Activated CD4-positive, CD25-positive, alpha-beta regulatory T cell treated with anti-CD3 and anti-CD28 coated beads, Interleukin-2, amount 50 U/mL, for 16 hours (primary cell): ENCODE data around the gene MAPKAPK2.

Experiments used
- DNase-seq: peaks from one replicate; pipeline ENCODE4 v3.0.0-alpha.2; 2020; ENCODE audit warnings: low read depth, low spot score

Gene MAPKAPK2

GRCh38 chr1:206682111-206682510 lies 2.6 kb upstream of the MAPKAPK2 start:
- no peak for DNase-seq

DNA sequence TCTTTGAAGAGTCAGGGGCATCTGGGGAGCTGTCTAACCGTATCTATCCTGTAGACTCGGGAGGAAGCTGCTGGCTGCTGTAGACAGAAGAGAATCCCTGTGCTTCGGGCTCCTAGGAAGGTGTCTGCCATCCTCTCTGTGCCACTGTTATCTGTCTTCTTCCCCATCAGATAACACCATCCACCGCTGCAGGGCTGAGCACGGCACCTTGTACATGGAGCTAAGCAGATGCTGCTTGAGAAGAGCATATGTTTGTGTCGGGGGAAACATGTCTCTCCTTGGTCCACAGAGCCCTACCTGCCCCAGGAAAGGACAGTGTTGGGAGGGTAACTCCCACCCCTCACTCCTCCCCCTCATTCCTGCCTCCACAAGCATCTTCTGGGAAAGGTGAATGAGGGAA lies 1.4 kb upstream of the MAPKAPK2 start:
- DNase-seq, result no peak

- no peak for DNase-seq
These were observed 702 bp upstream of the MAPKAPK2 start for GRCh38 chr1:206684003-206684402.

DNA sequence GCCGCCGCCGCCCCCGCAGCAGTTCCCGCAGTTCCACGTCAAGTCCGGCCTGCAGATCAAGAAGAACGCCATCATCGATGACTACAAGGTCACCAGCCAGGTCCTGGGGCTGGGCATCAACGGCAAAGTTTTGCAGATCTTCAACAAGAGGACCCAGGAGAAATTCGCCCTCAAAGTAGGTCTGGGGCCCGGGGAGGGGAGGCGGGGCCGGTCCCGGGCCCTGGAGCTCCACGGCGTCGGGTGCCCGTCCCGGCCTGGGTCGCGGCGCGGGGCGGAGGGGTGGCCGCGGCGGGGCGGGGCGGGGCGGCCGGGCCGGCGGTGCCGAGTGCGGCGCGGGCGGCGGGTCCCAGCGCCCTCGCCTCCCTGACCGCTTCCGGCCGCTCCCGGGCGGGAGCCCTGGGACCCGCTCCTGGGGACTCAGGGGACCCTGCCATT lies 646 bp downstream of the MAPKAPK2 start:
- no peak for DNase-seq

- no peak for DNase-seq
These were observed 1.2 kb downstream of the MAPKAPK2 start for GRCh38 chr1:206685769-206686477.

- no peak for DNase-seq
These were observed 2.0 kb downstream of the MAPKAPK2 start for GRCh38 chr1:206686478-206687249.

DNA sequence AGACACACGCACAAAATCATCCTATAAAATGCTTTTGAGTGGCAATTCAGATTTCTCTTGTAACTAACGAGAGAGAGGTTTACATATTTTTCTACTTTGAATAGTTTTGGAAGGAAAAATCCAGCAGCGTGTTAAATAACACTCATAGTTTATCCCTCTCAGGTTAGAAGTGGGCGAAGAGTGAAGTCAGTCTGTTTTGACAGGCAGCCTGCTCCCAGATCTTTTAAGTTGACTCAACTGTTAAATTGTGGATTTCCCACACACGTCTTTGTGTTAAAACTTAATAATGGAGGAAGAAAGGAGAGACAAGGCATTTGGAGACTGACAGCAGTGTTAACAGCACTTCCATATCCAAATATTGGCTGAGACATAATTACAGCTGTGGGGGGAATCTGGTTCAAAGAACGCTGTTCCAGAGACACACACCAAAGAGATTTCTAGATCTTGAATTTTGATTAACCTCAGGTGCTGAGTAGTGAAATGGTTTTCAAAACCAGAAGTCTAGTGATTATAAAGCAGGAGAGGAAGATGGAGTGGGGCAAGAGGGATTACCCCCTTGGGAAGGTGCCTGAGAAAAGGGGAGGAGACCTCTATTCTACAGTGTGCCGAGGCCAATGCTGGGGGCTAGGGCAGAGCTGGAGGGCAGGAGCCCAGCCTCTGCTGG lies 2.7 kb downstream of the MAPKAPK2 start:
- no peak for DNase-seq

DNA sequence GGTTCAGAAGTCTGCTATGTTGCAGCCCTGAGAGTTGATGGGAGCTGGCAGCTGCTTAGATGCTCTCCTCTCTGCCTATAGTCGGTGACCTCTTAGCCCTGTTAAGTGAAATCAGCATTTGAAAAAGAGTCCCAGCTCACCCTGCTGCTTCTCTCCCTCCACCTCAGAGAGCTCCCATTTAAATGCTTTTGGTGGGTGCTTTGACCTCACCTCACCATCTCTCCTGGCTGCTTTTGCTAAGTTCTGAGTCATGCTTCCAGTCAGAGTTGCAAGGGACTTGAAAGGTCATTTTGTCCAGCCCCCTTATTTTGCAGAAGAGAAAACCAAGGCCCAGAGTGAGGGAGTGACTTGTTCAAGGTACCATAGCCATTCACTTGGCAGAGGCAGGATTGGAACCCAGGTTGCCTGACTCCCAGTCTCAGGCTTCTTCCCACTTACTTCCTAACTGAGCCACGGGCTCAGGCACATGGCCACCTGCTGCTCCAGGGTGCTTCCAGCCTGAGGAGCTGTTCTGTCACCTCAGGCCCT lies 3.3 kb downstream of the MAPKAPK2 start:
- DNase-seq, result no peak

DNA sequence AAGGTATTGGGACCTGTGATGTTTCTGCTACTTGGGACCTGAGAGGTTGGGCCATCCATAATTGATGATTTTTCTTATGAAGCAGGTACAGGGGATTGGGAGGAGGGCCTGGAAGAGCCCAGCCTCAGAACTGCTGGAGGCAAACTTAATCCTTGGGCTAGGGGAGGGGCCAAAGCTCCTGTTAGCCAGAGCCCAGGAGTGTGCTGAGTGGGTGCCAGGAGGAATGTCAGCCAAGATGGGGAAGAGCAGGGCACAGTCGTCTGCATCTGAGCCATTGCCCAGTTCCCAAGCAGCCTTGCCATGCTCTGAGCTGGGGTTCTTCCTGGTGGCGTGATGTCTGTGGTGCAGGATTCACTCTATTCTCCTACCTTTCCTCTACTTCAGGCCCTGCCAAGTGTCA lies 5.8 kb downstream of the MAPKAPK2 start:
- no peak for DNase-seq

DNA sequence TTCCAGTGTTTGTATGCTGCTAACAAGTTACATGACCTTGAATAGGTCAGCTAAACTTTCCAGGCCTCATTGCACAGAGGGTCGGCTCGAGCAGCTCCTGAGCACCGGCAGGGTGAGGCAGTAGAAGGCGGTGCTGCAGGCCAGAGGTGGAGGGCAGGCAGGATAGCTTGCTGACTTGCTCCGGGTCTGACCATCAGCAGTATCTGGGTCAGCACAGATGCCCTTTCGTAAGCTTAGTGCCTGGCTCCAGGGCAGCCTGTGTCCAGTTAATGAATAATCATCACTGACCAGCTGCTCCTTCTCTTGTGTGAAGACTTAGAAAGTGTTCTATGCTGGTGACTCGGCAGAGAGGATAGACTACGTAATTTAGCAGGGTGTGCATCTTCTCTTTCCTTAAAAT lies 6.9 kb downstream of the MAPKAPK2 start:
- no peak for DNase-seq

DNA sequence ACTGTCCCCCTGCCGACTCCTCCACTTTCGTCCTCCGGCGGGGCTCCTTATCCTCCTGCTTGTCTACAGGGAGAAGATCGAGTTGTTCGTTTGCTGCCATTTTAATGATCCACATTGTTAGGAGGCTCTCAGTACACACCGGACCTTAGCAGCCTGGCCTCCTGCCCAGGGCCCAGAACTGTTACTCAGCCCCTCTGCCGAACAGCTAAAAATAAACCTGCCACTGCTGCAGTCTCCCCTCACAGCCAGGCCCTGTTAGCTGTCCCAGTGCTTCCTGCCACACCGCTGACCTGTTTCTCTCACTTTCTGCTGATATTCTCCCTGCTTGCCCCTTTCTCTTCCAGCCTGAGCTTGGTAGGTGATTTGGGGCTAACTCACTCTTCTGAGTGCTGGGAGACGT lies 8.3 kb downstream of the MAPKAPK2 start:
- no peak for DNase-seq

GRCh38 chr1:206693592-206693991 lies 8.9 kb downstream of the MAPKAPK2 start:
- DNase-seq, result no peak

DNA sequence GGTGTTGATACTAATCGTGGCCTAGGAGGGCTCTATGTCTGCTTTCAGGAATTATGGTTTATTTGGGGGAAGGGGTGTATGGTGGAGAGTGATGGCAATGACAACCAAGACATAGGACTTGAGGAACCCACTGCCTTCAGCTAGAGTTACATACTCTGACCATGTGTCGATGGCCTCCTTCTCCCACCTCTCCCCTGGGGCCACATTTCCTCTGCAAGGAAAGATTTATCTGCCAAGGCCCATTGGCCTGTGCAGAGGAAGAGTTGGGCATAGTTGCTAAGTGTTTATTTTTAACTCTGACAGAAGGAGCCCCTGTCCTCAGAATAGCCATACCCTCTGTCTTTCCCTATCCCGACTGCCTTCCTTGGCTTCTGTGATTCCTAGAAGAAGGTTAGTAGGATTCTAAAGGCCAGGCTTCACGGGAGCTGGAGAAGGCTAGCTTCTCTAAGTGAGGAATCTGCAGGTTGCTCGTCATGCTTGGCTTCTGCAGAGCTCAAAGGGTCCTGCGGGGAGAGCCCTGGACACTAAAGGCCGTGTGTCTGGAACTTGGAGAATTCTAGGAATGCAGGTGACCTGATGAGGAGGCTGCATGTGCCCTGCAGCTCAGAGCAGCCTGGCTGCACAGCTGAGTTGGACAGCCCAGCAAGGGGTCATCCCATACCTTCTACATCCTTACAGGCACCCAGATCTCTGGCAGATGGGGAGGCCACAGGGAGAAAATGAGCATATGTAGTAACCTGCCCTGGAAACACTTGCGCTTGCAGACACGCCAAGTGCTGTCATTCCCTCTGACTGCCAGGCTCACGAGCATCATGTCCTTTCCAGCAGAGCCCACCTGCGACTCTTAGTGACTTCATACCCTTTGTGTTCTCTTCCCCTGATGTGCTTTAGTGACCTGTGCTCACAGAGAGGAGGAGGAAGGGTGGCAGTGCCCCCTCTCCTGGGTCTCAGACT lies 9.7 kb downstream of the MAPKAPK2 start:
- no peak for DNase-seq

DNA sequence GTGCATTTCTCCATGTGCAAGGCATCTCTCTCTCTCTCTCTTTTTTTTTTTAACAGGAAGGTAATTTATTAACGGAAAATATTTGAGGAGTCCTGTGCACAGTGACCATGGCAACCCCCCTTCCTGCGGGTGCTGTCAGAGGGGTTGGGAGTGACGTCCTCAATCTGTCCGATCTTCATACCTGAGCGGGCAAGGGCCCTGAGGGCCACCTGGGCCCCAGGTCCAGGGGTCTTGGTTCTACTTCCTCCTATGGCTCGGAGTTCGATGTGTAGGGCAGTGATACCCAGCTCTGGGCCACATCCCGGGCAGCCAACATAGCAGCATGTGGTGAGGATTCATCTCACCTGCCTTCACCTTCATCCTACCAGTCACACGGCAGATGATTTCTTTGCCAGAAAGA lies 11.0 kb downstream of the MAPKAPK2 start:
- no peak for DNase-seq

- DNase-seq, result no peak
These were observed 12.3 kb downstream of the MAPKAPK2 start for GRCh38 chr1:206696812-206697585.

DNA sequence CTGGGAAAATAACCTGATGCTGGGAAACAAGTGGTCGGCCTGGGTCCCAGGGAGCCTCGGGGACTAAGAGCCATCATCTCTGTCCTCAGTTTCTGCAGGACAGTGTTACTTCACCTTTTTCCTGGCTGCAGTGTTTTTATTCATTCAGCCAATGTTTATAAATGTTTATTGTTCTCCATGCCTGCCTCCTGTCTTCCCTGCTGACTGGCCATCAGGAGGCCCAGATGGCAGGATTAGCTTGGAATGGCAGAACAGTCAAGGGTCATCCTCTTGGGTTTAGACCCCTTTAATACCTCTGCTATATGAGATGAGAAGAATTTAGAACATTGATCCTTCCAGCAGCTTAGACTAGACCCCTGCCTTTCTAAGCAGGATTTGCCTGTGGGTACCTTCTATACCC lies 13.3 kb downstream of the MAPKAPK2 start:
- no peak for DNase-seq

DNA sequence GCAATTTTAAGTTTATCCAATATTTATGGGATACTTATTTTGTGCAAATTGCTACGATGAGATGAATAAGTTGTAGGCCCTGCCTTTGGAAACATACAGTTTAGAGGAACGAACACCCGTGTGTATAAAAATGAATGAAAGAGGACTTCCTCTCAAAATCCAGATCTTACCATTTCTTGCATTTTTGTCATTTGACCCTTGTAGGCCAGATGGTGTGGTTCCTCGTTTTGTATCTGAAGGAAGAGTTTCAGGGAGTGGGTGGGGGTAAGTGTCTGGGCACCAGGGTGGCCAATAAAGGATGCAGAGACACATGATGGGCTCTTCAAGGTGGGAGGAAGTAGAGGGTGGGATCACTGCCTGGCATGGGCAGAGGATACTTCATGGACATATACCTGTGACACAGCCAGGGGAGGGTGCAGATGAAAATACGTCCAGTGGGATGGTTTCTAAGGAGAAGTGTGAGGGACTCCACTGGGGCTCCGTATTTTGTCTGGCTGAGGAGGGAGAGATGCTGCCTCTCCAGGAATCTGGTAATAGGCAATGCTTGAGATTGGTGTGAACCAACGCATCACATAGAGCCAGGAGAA lies 14.4 kb downstream of the MAPKAPK2 start:
- no peak for DNase-seq

DNA sequence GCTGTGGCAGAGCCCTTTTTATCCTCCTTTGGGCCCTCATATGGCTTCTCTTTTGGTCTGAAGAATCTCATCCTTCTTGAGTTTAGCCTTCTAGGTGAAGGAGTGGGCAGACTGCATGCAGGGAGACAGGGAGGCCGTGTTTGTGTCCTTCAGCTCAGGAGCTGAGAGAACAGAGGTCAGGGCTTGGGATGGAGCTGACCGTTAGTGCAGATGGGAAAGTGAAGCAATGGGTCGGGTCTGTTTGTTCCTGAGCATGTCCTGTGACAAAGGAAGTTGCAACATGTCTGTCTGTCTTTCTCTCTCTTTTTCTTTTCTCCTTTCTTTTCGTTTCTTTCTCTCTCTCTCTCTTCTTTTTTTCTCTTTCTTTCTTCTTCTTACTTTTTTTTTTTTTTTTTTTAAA lies 14.9 kb downstream of the MAPKAPK2 start:
- DNase-seq, result no peak

GRCh38 chr1:206700445-206701036 lies 15.8 kb downstream of the MAPKAPK2 start:
- DNase-seq, result no peak

DNA sequence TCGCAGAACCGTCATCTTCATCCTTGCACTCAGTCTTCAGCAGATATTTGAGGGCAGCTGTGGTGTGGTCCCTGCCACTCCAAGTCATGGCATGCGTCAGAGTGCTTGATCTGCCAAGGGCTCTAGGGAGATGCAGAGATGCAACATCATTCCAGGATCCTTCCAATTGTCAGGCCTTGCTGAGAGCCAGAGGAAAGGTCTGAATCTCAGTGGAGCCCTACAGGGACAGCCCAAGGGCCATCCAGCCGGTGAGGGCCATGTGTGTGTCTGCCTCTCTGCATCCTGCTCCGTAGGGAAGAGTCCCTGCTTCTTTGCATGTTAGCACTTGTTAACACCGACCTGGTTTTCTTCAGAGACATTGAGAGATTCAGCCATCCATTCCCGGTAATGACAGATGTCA lies 17.6 kb downstream of the MAPKAPK2 start:
- no peak for DNase-seq
